ENCODE measurements around the gene RPL27. TPM values are rescaled to one million over a fixed set of nuclear protein-coding genes. Genes with fewer than 3 reads are reported as not detected.
"Not testable (repeated sequence)": the region's sequence is repeated elsewhere in the genome, so short reads cannot be mapped to it uniquely, and the experiment has no call there.

RPL27 gene
- total RNA-seq, 6 experiments from 2014 or later: 1,047 to 1,349 (median 1,243) TPM

GRCh38 chr17:42967925-42968324 is 30.3 kb upstream of the RPL27 start:
- Mint-ChIP-seq H3K9me3 (peaks cover 4% of the 10 kb centered on the region; the same call in 1 of the 2 replicates), H3K4me3 (no peak overlapping the region), H3K27ac (no peak overlapping the region)

GRCh38 chr17:42969001-42969581 is 29.1 kb upstream of the RPL27 start:
- Mint-ChIP-seq H3K36me3 (ENCODE audit: low read depth) (peaks cover 6% of the 10 kb centered on the region), H3K27ac (no peak overlapping the region), H3K4me1 (ENCODE audit: low read depth) (peaks cover 7% of the 10 kb centered on the region), H3K4me3 (no peak overlapping the region), H3K9me3 (peaks cover 4% of the 10 kb centered on the region; the same call in 1 of the 2 replicates), H3K27me3 (ENCODE audit: insufficient read depth) (peaks cover 4% of the 10 kb centered on the region)
- DNase-seq: no peak
- TF ChIP-seq CTCF (IDR thresholded peaks at IDR 0.05): no peak

More at GRCh38 chr17:42967925-42968324, 30.3 kb upstream of the RPL27 start:
- Mint-ChIP-seq H3K4me1 (ENCODE audit: low read depth) (peaks cover 15% of the 10 kb centered on the region), H3K36me3 (ENCODE audit: low read depth) (peaks cover 13% of the 10 kb centered on the region), H3K27me3 (ENCODE audit: insufficient read depth) (peaks cover 4% of the 10 kb centered on the region)
- DNase-seq: no peak
- no peak for TF ChIP-seq CTCF (IDR thresholded peaks at IDR 0.05)

GRCh38 chr17:42971589-42971988 is 26.6 kb upstream of the RPL27 start:
- H3K4me3 Mint-ChIP-seq: no peak overlapping the region
- no peak overlapping the region for H3K27ac Mint-ChIP-seq
- H3K4me1 Mint-ChIP-seq (ENCODE audit: low read depth): no peaks in the 10 kb centered on the region
- H3K27me3 Mint-ChIP-seq (ENCODE audit: insufficient read depth): no peaks in the 10 kb centered on the region; the same call in 1 of the 2 replicates
- no peak for TF ChIP-seq CTCF (IDR thresholded peaks at IDR 0.05)
- H3K36me3 Mint-ChIP-seq (ENCODE audit: low read depth): no peaks in the 10 kb centered on the region
- no peaks in the 10 kb centered on the region for H3K9me3 Mint-ChIP-seq
- DNase-seq: no peak

GRCh38 chr17:42973323-42973722 is 24.9 kb upstream of the RPL27 start:
- not testable (repeated sequence) for H3K27me3 Mint-ChIP-seq (ENCODE audit: insufficient read depth); H3K4me3 Mint-ChIP-seq; H3K4me1 Mint-ChIP-seq (ENCODE audit: low read depth); DNase-seq; H3K27ac Mint-ChIP-seq; H3K9me3 Mint-ChIP-seq; H3K36me3 Mint-ChIP-seq (ENCODE audit: low read depth)

GRCh38 chr17:42975265-42975664 is 23.0 kb upstream of the RPL27 start:
- no peak overlapping the region for H3K4me3 Mint-ChIP-seq
- TF ChIP-seq CTCF (IDR thresholded peaks at IDR 0.05): no peak
- no peaks in the 10 kb centered on the region for H3K9me3 Mint-ChIP-seq
- no peaks in the 10 kb centered on the region; the same call in 1 of the 2 replicates for H3K27me3 Mint-ChIP-seq (ENCODE audit: insufficient read depth)
- no peak for DNase-seq
- H3K36me3 Mint-ChIP-seq (ENCODE audit: low read depth): no peaks in the 10 kb centered on the region
- H3K27ac Mint-ChIP-seq: no peak overlapping the region
- H3K4me1 Mint-ChIP-seq (ENCODE audit: low read depth): peaks cover 11% of the 10 kb centered on the region

GRCh38 chr17:42975701-42976100 is 22.5 kb upstream of the RPL27 start:
- not testable (repeated sequence) for H3K9me3 Mint-ChIP-seq; DNase-seq; H3K27ac Mint-ChIP-seq; H3K4me3 Mint-ChIP-seq; H3K36me3 Mint-ChIP-seq (ENCODE audit: low read depth); H3K27me3 Mint-ChIP-seq (ENCODE audit: insufficient read depth)
- peaks cover 13% of the 10 kb centered on the region for H3K4me1 Mint-ChIP-seq (ENCODE audit: low read depth)
